AG04449 (cell line): Measurements from ENCODE around the gene PARP3.
"Not testable (repeated sequence)": the region's sequence is repeated elsewhere in the genome, so short reads cannot be mapped to it uniquely, and the experiment has no call there.

ENCODE experiments used
- CTCF ChIA-PET: fragments of 350-600 bp; formaldehyde crosslinking; extraction: SDS; loops from one replicate; lab custom pipeline; 2021; ENCODE audit warnings: antibody characterized with exemption; lab: Yijun Ruan, JAX
- POLR2A ChIA-PET: fragments of 400-600, 350-600 bp; formaldehyde crosslinking; extraction: SDS; loops from one replicate; lab custom pipeline; 2020; ENCODE audit warnings: antibody characterized with exemption, inconsistent platforms; lab: Yijun Ruan, JAX
- DNase-seq: peaks from one replicate; pipeline ENCODE4 v3.0.0-alpha.2; 2010; ENCODE audit warnings: low read depth, low spot score
- H3K4me3 ChIP-seq: 2 replicates; pipeline ENCODE4 v1.5.1; 2011; ENCODE audit warnings: low read depth, mild to moderate bottlenecking, control low read depth, low read length
- CTCF ChIP-seq: IDR thresholded peaks from one replicate; pipeline ENCODE4 v1.5.1; 2011; ENCODE audit warnings: mild to moderate bottlenecking, moderate library complexity, low read length, control low read depth, inconsistent platforms; ENCODE audit not compliant: insufficient read depth; ENCODE audit errors: missing control alignments

Gene PARP3

DNA sequence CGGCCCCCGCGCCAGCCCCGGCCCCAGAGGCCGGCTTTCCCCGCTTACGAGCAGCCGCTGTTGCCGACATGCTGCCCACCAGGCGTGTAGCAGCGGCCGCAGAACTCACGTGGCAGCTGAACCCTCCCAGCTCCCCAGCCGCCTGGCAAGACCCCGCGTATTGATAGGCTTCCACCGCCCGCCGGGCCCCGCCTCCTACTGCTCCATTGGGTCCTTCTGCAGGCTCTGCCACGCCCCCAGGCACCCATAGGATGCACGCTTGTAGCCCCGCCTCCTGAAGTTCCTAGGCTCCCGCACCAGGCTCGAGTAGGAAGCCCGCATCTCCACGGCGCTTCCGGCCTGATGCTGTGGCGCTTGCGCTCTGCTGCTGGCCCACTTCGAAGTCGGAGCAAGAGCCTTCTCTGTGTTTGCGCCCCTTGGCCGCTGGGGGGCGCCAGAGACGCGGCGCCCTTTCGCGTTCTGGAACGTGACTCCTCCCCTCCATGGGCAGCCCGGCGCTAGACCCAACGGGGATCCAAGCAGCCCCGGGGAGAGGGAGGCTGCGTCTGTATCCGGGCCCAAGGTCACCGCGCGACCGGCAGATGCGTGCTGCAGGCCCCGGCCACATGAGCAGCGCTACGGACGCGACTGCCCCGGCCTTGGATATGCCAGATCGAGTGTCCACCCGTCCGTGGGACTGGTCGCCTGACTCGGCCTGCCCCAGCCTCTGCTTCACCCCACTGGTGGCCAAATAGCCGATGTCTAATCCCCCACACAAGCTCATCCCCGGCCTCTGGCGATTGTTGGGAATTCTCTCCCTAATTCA lies at the start of gene PARP3, which contains the start of gene RRP9:
PARP3 (plus strand) TSS at position 566 of the 805 bp plus-strand sequence. CDS start 993 bp downstream, outside the sequence.
RRP9 (minus strand) TSS at position 107 of the 805 bp plus-strand sequence; CDS start at position 70, 37 bp downstream.
- peak within 1 kb of the TSS; percentile 81 for H3K4me3 ChIP-seq
- DNase-seq = peak; percentile 99
- ChIA-PET CTCF (interaction anchor here (0.6 to 4.0 kb wide), 34 partner anchors 9 to 442 kb away, joined by 3 to 74 read pairs (median 5); partner anchors contain the start of genes ABHD14A, ABHD14B, ACY1 and DCAF1), POLR2A (interaction anchor here (0.5 to 2.6 kb wide), 14 partner anchors 11 to 1062 kb away, joined by 3 to 16 read pairs (median 4); partner anchors contain the start of genes ABHD14A, ABHD14B, ACY1 and PCBP4)
- peak; percentile 99 for TF ChIP-seq CTCF

DNA sequence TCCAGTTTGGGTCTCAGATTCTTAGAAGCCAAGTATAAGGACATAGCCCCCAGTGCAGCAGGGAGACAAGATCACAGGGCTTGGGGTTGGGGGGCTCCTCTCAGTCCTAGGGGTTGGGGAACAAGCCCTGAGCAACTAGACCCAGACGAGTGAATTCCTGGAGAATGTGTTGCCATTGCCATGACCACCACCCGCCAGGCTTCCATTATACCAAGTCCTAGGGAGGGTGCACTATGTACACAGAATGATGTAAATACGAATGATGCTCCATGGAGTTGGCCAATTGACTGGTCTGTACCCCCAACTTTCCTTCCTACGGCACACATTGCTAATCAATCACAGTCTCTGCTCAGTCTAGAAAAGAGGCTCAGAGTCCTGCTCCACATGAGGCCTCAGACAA lies 47.8 kb upstream of the PARP3 start:
- TF ChIP-seq CTCF = no peak
- no peak for DNase-seq
- CTCF ChIA-PET = no interaction called here
- no peak overlapping the region for H3K4me3 ChIP-seq
- POLR2A ChIA-PET = no interaction called here

DNA sequence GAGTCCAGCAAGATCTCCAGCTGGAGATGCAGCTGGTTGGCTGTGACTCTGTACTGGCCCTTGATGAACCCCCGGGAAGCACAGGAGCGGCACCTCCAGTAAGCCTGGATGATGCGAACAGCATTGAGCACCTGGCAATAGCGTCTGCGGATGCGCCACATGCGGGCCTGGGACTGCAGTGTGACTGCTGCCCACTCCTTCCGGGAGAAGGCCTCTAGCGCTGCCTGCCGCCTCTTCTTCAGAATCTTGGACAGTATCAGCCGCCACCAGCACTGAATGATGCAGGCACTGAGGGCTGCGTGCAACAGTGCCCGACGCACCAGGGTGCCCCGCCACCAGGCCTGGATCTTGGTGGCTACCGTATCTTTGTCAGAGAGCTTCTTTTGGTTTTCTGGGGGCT lies 47.2 kb upstream of the PARP3 start:
- DNase-seq = no peak
- ChIA-PET CTCF (no interaction called here), POLR2A (no interaction called here)
- no peak overlapping the region for H3K4me3 ChIP-seq
- no peak for TF ChIP-seq CTCF

DNA sequence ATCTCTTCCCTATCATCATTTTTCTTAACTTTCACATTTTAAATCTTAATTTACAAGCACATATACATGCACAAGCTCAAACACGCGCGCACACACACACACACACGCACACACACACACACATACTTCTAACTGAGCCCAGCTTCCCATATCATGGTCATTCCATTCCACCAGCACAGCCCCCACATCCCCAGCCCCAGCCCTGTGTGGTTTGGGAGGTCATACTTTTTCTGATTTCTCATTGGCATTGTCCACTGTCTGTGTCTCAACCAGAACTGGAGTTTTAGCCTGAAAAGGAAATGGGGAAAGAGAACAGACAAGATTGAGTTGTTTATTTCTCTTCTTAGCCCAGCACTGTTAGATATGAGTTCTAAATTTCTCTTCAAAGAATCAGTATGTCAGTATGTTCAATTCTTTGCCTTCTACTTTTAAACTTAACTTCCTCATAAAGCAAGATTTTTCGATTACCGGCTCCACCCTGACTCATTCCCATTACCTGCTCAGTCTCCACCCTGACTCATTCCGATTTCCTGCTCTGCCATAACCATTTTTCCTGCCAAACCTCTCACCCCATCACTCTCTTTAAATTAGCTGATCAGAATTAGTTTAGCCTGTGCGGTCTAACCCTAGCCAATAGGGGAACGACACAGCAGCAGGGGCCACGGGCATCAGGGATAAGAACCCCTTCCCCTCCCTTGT lies 45.4 kb upstream of the PARP3 start:
- H3K4me3 ChIP-seq = no peak overlapping the region
- DNase-seq = no peak
- POLR2A ChIA-PET = no interaction called here
- CTCF ChIA-PET = no interaction called here
- no peak for TF ChIP-seq CTCF

- POLR2A ChIA-PET = no interaction called here
These were observed 44.8 kb upstream of the PARP3 start for GRCh38 chr3:51897391-51897790.

GRCh38 chr3:51900043-51900442 lies 42.1 kb upstream of the PARP3 start:
- POLR2A ChIA-PET, DNase-seq, H3K4me3 ChIP-seq, CTCF ChIA-PET: not testable (repeated sequence)

More at GRCh38 chr3:51897391-51897790, 44.8 kb upstream of the PARP3 start:
- no peak overlapping the region for H3K4me3 ChIP-seq
- no peak for DNase-seq
- CTCF ChIA-PET = no interaction called here
- TF ChIP-seq CTCF = no peak

DNA sequence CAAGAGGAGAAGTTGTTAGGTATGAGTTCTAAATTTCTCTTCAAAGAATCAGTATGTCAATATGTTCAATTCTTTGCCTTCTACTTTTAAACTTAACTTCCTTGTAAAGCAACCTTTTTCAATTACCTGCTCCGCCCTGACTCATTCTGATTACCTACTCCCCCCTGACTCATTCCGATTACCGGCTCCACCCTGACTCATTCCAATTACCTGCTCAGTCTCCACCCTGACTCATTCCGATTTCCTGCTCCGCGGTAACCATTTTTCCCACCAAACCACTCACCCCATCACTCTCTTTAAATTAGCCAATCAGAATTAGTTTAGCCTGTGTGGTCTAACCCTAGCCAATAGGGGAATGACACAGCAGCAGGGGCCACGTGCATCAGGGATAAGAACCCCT lies 39.8 kb upstream of the PARP3 start:
- POLR2A ChIA-PET, H3K4me3 ChIP-seq, DNase-seq, CTCF ChIA-PET: not testable (repeated sequence)
